Right renal pelvis (tissue), 4 donors: Measurements from ENCODE around the gene HNF4A. TPM values are rescaled to one million over a fixed set of nuclear protein-coding genes. Genes with fewer than 3 reads are reported as not detected.

Experiments used
- DNase-seq, 4 donors: peaks; one replicate each; pipeline ENCODE4 v3.0.0-alpha.2; 2013; ENCODE audit warnings: low read depth in 4 of 4, low spot score in 3 of 4, missing footprints in 1 of 4
- polyA plus RNA-seq, 4 donors: library from polyadenylated mRNA; unstranded; fragments of 120-200 nt; gene quantifications; one replicate each; pipeline ENCODE4 v1.2.1, GENCODE V29; 2013; ENCODE audit not compliant: insufficient read length in 4 of 4

Gene HNF4A
- polyA plus RNA-seq, 4 donors = 42.5 to 54.4 (median 49.6) TPM

DNA sequence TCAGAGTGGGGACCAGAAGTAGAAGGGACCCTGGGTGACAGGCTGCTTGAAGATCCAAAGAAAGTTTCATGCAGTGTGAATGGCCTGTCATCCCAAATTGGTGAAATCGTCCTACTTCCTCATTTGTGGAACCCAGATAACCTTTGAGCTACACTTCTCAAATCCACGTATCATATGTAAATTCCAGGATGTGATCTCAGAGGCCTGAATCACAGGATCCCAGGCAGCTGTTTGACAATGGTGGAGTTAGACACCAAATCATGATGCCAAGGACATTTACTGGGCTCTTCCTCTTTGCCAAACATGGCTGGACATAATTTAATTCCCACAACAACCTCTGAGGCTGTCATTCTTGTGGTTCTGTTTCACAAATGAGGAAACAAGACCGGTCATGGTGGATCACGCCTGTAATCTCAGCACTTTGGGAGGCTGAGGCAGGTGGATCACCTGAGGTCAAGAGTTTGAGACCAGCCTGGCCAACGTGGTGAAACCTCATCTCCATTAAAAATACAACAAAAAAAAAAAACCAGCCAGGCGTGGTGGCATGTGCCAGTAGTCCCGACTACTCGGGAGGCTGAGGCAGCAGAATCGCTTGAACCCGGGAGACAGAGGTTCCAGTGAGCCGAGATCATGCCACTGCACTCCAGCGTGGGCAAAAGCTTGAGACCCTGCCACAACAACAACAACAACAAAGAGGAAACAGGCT lies 80.3 kb downstream of the HNF4A start:
- no peak for DNase-seq

DNA sequence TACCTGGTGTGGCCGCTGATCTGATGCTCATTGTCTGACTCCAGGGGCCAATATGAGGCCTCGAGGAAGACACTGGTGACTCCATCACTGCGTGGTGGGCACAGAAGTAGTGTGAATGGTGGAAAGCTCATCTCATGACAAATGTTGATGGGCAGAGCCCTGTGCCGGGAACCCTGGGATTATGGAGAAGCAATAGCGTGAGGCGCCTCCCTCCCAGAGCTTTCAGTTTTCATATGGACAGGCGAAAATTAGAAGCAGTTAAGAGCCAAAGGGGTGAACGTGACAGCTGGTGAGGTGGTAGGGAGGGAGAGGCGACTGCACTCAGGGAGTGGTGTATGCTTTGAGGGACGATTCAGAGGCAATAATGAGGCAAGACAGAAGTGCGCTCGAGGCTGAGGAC lies 80.9 kb downstream of the HNF4A start:
- no peak for DNase-seq

DNA sequence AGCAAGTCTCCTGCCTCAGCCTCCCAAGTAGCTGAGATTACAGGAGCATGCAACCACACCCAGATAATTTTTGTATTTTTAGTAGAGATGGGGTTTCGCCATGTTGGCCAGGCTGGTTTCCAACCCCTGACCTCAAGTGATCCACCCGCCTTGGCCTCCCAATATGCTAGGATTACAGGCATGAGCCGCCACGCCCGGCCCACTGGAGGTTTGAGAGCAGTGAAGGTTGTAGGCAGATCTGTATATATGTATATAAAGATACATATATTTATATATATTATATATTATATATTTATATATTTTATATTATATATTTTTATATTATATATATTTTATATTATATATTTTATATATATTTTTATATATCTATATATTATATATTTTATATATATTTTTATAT lies 82.0 kb downstream of the HNF4A start:
- DNase-seq = no peak

- no peak for DNase-seq
These were observed 83.3 kb downstream of the HNF4A start for GRCh38 chr20:44438782-44439181.

DNA sequence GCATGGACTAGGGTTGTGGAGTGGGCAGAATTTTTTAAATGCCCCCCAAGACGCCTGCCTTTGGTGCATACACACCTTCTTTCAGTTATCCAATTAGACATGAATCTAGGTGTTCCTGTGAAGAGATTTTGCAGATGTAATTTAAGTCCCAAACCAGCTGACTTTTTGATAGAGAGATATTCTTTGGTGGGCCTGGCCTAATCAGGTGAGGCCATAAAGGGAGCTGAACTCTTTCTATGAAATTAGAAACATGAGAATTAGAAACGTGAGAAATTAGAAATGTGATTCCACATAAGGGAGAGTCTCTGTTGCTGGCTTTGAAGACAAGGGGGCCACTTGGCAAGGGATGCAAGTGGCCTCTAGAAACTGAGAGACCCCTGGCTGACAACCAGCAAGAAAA lies 83.8 kb downstream of the HNF4A start:
- DNase-seq = no peak

DNA sequence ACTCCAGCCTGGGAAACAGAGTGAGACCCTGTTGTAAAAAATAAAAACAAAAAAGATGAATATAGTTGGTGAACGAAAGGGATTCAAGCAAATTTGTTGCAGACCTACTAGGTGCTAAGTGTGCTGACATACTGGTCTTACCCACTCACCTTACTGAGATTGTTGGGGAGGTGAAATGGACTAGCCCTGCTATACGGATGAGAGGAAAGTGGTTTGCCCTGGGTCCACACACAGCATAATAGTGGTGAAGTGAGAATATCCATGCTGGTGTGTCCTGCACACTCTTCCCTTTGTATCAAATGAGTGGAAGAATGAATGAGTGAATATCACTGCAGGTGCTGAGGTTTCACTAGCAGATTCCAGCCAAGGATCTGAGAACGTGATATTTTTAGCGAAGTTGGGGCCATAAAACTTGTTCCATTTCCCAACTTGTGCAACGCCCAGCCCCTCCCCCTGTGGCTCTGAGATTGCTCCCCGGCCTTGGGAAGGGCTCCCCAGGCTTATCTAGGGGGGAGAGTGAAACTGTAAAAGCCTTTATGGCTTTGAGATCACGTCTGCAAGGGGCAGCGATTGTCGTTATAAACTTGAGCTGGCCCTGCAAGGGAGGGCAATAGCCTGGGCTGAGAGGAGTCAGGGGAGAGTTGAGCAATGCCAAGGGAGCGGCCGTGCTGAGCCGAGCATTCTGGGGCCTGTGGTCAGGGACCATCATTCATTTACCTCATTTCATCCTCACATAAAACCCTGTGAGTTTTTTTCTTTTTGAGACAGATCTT lies 87.0 kb downstream of the HNF4A start:
- DNase-seq = no peak

DNA sequence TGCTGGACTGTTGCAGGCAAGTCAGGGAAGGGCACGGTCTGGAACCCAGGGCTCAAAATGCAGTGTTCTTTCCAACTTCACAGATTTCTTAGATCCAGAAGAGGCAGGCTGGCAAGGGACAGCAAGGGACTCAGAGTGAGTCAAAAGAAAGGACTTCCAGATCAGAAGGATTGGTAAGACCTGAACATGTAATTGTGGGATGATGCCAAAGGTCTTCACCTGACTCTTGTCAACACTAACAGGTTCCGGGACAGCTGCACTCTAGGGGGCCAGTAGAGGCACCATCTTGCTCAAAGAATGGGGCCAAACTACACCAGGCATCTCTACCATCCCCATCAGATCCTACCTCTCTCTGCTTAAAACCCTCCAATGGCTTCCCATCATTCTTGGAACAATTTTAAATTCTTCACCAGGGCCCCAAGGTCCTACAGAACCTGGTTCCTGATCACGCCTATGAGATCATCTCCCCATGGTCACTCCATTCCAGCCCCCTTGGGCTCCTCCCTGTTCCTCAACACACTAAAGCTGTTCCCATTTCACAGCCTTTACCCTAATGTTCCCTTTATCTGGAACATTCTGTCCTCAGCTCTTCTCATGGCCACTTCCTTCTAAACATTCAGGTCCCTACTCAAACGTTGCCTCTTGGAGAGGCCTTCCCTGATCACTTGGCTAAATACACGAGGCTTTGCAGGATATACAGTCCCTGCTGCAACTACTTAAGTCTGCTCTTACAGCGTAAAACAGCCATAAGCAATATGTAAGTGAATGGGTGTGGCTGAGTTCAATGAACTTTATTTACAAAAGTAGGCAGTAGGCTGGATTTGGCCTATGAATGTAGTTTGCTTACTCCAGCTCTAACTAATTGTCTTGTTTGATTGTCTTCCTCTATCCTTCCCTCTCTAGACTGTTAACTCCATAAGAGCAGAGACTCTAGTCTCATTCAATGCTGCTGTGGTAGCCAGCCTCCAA lies 90.5 kb downstream of the HNF4A start:
- no peak for DNase-seq

DNA sequence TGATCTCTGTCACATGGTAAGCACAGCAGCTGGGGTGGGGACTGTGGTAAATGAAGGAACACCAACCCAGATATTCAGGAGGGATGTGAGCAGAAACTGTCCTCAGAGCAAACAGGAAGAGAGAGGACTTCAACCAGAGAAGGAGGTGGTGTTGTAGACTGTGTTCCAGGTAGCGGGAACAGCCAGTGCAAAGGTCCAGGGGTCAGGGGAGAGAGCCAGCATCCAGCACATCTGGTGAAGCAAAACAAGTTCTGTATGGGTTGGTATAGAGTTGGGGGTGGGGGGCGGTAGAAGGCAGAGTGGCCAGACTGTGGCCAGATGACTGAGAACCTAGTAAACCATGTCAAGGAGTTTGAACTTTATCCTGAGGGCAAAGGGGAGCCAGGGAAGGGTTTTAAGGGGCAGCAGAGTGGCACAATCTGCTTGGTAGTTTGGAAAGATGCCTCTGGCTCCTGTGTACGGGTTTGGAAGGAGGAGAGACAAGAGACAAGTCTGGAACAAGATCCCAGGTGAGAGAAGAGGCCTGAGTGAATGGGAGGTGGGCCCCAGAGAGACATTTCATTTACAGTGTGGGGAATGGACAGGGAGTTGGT lies 92.4 kb downstream of the HNF4A start:
- DNase-seq = no peak

DNA sequence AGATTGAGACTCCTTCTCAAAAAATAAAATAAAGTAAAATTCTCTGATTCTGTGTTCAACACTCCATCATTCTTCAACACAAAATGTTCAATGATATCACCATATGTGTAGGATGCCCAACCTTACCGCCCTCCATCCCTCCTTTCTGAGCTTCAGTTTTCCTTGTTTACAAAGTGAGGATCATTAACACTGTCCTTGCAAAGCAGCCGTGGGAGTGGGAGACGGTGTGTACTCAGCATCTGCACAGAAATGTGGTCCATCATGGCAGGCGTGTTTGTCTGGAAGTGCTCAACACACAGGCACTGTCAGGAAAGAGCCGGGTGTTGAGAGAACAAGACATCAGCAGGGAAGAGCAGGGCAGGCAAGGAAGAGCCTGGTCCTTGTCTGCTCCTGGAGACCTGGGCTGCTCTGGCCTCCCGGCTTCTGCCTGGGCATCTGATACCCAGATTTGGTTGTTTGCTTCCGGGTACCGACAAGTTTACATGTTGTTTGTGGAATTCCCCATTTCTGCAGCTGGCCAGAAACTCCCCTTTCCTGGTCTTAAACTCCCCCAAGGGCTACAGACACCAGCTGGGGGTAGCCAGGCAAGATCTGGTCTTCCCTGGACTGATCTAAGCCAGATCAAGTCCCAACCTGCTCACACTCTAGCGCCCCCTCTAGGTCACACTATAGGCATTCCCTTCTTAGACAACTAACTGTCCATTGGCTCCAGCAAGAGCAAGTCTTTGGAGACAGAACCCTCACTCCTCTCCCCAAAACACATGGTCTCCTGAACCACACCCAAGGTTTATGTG lies 93.5 kb downstream of the HNF4A start:
- DNase-seq = no peak

- DNase-seq = no peak
These were observed 94.4 kb downstream of the HNF4A start for GRCh38 chr20:44449864-44450263.

DNA sequence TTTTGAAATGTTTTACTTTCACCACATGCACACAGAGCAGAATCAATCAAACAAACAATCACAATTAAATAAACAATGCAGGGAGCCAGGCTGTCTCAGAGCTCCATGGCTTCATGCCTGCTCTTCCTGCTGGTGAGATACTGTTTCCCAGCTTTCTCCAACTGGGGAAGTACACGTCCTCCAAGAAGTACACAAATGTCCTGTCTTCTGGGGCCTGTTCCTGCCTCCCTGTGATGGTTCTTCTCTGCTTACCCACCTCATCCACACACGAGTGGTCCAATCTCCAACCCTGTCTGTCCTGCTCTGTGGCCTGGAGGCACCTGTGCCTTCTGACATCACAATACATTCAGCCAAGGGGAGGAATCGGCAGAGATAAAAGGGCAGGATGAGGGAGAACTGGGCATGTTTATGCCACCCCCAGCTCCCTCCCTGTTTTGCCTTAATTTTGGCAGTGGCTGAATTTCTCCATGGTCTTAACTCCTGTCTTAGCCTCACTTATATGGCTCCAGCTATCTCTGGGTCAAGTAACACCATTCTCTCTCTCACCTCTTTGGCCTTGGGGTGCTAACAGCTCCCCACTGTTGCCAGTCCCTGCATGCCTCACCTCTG lies 94.9 kb downstream of the HNF4A start:
- no peak for DNase-seq

- DNase-seq = no peak
These were observed 95.5 kb downstream of the HNF4A start for GRCh38 chr20:44450903-44451450.

- DNase-seq = no peak
These were observed 98.9 kb downstream of the HNF4A start for GRCh38 chr20:44454306-44454963.

GRCh38 chr20:44455126-44455525 lies 99.6 kb downstream of the HNF4A start:
- DNase-seq = no peak

- no peak for DNase-seq
These were observed 101.1 kb downstream of the HNF4A start for GRCh38 chr20:44456611-44457010.

DNA sequence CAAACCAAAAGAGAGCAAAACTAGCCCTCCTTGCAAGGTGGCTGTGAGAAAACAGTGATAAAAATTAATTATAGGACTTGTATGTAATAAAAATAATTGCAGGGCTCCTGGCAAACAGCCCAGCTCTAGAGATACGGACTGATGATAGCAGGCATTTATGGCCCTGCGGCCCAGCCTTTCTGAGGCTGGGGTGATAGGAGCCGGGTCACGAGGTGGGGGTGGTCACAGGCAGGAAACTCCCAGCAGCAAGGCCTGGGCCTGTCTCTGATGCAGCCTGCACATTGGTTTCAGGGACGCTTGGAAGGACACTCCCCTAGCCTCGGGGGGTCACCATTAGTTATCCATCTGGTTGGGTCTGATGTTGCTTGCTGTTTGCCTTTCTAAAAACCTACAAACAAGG lies 101.5 kb downstream of the HNF4A start:
- no peak for DNase-seq

- no peak for DNase-seq
These were observed 103.8 kb downstream of the HNF4A start for GRCh38 chr20:44459271-44459670.

DNA sequence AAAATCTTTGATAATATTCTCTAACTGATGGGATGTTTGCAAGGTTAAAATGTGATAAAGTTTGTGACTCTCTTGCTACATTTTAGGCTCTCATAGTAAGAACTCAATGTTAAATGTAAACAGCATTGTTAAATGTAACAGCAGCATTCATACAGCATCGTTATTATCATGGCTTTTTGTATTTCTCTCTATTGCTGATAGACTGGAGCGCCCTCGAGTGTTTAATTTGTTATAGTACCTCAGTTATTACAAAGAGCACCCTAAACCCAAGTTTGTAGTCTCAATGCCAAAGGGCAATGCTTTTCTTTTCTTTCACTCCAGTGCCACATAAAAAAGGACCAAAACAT lies 105.3 kb downstream of the HNF4A start:
- no peak for DNase-seq
